K562 treated with DMSO at 1 percent for 48 hours (cell line): Measurements from ENCODE around the gene RRM2. TPM values are rescaled to one million over a fixed set of nuclear protein-coding genes. Genes with fewer than 3 reads are reported as not detected.

Experiments
- total RNA-seq: library from RNA; unstranded; fragments of 300-600 nt; gene quantifications from 2 replicates; pipeline ENCODE4 v1.2.3, GENCODE V29; 2022; ENCODE audit warnings: low replicate concordance; ENCODE audit errors: extremely low read depth

The RRM2 gene
- total RNA-seq: 435 TPM in 1 of 2 replicates, not detected in the other

GRCh38 chr2:10122500-10123280, at the start of gene RRM2:
Gene RRM2, plus strand, starts transcription at chr2:10122739. Its CDS starts 60 bp downstream, at chr2:10122799.

GRCh38 chr2:10079870-10080535, 42.5 kb upstream of the RRM2 start, which contains the start of gene CYS1:
Gene CYS1, minus strand, starts transcription at chr2:10080411. Its CDS starts 188 bp downstream, at chr2:10080223.

Other genes starting within 250 kb of the RRM2 start
- gene GRHL1, start 171.0 kb upstream of the RRM2 start, total RNA-seq: not detected in 2 replicates
- gene KLF11, start 79.2 kb upstream of the RRM2 start, total RNA-seq: not detected in 2 replicates
- gene CYS1, start 42.3 kb upstream of the RRM2 start, total RNA-seq: not detected in 2 replicates
- not detected in 2 replicates for gene HPCAL1, start 180.2 kb downstream of the RRM2 start, total RNA-seq